ENCODE data around the gene IL17RA.

IL17RA gene

DNA sequence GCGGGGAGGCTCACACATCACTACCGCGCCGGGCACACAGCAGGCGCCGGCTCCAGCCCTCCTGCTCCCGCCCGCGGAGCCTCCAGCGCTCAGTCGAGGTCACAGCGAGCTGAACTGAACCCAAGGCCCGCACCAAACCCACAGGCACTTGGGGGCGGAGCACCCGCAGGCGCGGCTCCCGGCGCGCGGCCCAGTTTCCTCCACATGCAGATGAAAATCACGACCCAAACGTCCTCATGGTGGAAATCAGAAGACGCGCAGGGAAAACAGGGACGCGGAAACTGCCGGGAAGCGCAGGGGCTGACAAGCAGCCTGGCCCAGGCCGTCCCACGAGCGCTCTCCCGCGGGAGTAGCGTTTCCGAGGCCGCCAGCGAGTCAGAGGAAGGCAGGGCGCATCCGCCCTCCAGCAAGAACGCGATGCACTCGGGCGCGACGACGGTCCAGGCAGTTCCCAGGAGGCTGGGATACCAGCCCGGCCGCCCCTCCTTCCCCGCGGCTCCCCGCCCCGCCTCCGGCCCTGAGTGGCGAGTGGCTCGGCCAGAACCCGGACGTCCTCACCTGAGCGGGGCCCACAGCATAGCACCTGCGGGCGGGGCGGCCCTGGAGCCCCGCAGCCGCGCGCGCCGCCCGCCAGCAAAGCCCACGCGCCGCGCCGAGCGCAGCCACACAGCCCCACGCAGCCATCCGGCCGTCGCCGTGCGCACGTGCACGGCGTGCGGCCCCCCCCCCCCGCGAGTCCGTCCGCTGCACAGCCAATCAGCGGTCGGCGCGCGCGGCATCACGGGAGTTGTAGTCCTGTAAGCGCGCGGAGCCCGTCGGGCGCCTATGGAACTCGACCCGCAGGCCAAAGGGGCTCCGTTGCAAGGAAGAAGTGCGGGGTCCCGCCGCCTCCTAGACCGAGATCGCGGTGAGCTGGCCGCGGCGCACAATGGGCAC is 74.0 kb downstream of the IL17RA start, which contains the start of gene HDHD5:
Gene HDHD5 (minus strand): TSS at position 710 of the 936 bp plus-strand sequence. CDS start 26 bp downstream, at position 684.
- DNase-seq, result peak; percentile 84 to 86

DNA sequence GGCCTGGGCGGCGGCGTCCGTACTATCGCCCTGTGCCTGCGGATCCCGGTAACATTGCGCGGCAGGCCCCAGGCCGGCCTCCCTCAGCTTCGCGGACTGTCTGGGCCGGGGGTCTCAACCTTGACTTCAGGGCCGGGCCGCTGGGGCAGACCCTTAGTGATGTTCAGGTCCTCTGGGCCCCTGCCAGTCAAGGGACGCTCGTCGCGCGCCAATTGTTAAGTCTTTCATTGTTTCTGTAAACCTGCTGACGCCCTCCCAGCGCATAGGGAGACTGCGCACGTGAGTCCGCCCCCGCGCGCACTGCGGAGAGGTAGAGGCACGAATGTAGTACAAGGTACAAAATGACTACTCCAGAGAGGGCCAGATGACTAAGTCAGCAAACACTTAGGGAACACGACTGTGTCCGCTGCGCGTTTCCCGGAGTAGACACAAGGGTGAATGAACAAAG is 74.7 kb downstream of the IL17RA start:
- peak; percentile 59 to 68 for DNase-seq

DNA sequence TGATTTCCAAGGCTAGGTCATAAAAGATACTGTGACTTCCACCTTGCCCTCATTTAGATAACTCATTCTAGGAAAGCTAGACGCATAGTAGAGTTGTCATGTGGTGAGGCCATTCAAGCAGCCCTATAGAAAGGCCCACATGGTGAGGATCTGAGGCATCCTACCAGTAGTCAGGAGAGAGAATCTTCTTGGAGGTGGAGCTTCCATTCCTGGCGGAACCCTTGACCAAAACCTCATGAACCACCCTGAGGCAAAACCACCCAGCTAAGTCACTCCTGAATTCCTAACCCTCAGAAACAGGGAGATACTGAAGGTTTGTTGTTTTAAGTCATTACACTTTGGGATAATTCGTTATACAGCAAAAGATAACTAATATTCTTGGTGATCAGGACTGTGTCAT is 77.2 kb downstream of the IL17RA start:
- DNase-seq, result no peak

DNA sequence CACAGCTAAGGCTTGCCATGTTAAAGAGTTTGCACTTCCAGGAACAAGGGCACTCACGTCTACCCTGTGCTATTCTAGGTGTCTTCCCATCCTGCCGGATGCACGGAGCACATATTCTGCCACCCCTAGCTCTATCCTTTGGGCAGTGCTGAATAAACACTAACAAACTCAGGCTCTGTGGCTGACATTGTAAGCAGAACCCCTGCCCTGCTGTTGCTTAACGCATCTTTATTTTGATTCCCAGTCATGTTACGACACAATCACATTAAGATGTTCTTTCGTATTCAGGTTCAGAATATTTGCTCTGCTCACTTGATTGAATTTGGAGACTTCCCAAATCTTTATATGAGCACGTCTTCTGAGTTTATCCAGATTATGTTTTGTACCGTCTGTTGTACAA is 77.9 kb downstream of the IL17RA start:
- no peak for DNase-seq

DNA sequence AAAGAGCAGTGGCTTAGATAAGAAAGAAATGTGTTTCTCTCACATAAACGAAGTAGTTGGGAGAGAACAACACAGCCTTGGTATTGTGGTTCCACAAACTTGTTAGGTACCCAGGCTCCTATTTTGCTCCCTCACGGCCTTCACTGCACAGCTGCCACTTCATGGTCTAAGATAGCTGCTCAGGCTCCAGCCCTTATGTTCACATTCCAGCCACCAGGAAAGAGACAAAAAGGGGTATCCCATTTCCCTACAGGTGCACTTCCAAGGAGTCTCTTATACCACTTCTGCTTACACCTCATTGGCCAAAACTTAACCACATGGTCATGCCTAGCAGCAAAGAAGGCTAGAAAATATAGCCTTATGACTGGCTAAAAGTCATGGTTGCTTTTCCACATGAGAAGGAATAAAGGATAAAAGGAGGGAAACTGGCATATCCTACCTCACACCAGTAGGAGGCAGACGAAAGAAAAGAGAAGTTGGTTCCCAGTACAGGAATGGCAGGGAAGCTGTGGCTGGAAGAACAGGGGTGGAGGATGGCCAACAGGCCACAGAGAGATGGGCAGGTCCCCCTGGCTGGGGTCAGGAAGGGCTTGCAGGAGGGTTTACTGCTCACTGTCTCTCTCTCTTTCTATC is 79.7 kb downstream of the IL17RA start:
- DNase-seq, result no peak

Measured in stimulated activated CD4-positive, alpha-beta T cell treated with anti-CD3 and anti-CD28 coated beads, Interleukin-2, amount 100 ng/mL, for 48 hours (primary cell).